ENCODE results near the gene CAB39. TPM values are rescaled to one million over a fixed set of nuclear protein-coding genes. Genes with fewer than 3 reads are reported as not detected.
"Not testable (repeated sequence)": the region's sequence is repeated elsewhere in the genome, so short reads cannot be mapped to it uniquely, and the experiment has no call there.

The CAB39 gene
- polyA plus RNA-seq, 1 donor = 90.3 TPM

DNA sequence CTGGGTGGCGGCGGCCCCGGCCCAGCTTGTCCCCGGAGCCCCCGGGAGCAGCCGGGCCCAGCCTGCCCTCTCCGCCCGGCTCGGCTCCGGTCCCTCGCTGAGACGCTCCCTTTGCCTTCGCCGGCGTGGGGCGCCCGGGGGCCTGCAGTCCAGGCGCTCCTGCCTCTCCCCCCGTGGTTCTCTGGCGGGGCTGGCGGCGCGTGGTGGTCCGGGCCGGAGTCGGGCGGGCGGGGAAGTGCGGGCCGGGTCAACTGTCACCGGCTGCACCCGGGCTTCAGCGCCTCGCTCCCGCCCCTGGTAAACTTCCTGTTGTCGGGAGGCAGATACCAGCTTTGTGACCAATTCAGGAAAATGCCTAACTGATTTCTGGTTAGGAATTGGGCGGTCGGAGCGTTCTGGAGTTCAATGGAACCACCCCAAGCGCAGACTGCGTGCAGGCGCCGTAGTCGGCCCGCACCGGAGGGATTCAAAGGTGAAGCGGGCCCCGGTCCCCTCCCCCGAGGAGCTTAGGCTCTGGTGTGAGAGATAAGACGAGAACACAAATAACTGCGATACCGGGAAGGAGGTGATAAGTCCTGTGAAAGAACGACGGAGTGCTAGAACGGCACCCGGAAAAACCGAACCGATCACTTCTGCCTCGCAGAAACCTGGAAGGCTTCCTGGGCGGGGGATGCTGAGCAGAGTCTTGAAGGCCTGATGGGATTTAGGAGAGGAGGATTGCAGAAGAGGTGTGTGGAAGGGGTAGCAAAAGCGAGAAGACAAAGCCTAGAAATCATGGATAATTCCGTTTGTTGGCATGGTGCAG, 891 bp downstream of the CAB39 start:
- no peak for DNase-seq

DNA sequence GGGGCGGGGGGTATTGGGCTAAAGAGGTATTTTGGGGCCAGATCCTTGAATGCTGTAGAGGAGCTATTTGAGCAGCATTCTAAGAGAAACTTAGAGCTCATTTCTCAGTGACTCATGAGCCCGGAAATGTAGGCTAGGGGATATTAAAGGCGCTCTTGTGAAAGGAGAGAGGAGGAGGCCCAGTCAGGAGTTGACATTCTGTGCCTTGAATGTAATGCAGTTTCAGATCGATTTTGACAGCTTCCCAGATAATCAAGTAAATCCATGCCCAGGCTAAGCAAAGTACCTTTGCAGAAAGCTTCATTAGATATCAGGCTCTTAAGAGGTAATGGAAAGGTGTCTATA, 1.5 kb downstream of the CAB39 start:
- DNase-seq = no peak

DNA sequence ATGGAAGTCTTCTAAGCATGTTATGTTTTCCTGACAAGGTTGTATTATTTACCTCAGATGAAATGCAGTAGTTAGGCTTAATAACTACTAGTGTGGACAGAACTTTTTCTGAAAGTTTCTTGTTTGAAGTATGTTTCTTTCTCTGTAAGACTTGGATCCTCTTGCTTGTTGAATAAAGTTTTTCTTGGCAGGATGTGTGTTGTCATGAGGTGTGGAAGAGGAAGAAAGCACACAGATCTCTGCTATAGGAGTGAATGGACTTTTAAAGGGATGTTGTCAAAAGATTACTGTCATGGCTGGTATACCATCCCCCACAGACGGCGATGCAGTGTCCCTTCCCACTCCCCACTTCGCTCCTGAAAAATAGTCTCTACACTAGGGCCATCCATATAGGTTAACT, 2.6 kb downstream of the CAB39 start:
- no peak for DNase-seq

DNA sequence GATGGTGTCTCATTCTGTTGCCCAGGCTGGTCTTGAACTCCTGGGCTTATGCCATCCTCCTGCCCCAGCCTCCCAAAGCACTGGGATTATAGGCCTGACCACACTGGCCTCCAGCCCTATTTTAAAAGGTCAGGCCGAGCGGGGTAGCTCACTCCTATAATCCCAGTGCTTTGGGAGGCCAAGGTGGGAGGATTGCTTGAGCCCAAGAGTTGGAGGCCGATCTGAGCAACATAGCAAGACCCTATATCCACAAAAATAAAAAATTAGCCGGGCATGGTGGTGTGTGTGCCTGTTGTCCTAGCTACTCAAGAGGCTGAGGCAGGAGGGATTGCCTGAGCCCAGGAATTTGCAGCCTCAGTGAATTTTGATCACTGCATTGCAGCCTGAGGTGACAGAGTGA, 3.9 kb downstream of the CAB39 start:
- DNase-seq = no peak

DNA sequence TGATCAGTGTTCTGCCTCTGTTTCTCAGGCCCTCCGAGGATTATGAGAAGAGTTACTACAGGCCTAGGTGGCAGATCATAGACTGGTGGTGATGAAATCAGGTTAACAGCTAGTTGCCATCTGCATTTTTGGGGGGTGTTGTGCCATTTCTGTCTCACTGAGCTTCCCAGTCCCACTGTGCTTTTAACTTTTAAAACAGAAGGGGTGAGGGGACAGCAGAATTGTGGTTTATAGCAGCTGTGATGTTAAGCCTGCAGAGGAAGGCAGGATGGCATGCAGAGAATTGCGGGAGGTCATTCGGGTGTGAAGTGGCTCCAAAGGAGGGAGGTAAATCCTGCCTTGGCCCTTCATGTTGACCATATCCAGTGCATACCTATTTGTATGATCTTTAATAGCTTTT, 5.0 kb downstream of the CAB39 start:
- no peak for DNase-seq

DNA sequence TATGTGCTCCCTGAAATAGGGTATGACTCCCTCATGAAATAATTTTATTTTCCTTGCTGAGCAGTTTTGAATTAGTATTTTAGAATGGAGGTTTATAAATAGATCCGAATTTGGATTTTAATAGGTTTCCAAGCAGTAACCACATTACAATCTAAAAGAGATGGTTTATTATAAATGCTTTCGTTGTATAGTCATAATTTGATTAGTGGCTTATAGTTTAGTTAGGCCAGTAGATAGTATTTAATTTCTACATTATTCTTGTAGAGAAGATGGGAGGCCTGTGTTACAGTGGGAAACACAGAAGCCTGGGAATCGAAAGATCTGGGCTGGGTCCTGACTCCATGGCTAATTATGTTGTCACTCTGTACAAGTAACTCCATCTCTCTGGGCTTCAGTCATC, 6.7 kb downstream of the CAB39 start:
- DNase-seq = no peak

DNA sequence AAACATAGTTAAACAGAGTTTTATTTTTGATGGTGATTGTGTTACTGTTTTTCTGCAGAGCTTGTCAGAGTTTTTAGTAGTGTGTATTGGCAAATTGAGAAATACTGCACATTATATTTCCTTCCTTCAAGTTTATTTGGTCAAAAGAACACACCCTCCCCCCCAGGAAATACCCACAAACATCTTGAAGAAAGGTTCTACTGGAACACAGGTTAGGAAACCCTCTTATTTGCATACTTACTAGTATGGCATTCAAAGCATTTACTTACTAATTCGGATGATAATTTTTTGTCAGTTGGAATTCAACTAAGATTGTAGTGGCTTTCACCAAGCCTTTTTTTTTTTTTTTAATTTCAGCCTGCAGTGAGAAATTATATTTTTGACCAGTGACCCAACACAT, 9.1 kb downstream of the CAB39 start:
- DNase-seq = no peak

DNA sequence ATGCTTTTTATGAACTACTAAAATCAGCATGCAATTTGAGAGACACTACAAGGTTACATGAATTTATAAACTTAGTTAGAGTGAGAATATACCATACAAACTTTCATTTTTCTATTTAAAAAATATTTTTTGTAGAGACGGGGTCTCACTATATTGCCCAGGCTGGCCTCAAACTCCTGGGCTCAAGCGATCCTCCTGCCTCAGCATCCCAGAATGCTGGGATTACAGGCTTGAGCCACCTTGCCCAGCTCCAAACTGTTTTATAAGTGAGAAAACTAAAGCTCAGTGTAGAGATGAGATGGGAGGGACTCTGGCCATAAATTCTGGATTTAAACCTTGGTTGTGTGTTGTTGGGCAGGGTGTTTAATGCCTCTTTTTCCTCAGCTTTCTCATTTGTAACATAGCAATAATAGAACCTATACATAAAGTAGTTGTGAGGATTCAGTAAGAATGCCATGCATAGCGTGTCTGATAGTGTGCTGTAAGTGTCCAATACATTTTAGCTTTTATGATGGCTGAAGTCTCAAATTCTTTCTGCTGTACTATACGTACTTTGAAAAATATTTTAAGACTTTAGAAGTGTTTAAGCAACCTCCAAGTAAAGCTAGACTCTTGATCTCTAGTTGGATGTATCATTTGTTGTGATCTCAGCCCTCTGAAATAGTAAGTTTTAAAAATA, 9.7 kb downstream of the CAB39 start:
- no peak for DNase-seq

DNA sequence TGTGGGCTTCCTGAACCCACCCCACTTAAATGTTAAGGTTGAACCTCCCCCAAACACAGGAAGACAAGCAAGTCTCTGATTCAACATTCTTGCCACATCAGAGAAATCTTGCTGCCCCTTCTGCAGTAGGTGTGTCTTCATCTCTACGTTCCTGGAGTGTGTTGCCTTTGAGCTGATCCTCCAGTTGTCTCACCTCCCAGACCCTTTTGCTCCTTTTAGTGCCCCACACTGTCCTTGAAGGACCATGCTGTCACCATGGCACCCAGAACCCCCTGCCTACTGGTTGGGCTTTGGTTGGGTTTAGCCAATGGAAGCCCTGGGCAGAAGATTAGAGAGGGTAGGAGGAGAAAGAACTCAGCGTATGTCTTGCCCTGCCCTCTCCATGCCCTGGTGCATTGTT, 10.7 kb downstream of the CAB39 start:
- DNase-seq = no peak

DNA sequence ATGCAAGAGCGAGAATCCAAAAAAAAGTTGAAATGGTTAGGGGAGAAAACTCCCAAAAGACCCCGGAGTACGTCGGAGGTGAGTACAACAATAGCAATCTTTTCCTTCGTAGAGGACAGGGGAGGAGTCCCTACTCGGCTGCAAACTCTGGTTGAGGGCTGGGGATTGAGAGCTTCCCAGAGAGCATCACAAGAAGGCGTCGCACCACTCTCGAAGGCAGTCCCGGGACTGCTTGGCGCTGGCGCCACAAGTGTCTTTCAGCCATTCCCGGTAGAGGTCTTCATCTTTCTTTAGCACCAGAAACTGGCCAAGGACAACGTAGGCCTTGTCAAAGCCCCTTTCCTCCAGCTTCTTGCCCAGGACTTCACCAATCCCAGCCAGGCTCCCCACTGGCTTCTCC, 12.3 kb downstream of the CAB39 start:
- DNase-seq = not testable (repeated sequence)

DNA sequence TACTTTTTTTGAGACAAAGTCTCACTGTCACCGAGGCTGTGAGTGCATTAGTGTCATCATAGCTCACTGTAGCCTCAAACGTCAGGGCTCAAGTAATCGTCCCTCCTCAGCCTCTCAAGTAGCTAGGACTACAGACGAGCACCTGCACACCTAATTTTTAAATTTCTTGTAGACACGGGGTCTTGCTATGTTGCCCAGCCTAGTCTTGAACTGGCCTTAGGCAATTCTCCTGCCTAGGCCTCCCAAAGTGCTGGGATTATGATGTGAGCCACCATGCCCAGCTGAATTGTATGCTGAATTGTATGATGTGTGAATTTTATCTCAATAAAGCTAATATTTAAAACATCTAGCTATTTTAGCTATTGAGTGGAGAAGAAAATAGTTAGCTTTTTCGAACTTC, 18.9 kb downstream of the CAB39 start:
- no peak for DNase-seq

DNA sequence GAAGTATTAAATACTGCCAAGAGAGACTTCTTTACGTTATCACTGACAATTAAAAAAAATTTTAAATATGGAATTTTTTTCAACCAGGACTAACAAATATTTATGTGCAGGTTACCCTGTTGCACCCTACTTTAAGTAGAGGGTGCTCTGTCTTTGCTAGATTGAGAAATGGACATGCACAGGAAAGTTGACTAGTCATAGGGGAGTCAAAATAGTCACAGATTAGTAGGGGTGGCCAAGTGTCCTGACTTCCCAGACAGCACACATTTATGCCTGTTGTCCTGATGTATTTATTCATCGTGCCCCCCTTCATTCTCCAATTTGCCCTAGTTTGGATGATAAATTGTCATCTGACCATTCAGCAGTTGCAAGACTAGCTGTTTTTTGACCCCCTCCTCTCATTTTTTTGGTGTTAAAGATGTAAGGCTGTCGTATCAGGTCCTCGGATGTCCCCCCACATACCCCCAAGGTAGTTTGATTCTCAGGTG, 20.3 kb downstream of the CAB39 start:
- DNase-seq = no peak

DNA sequence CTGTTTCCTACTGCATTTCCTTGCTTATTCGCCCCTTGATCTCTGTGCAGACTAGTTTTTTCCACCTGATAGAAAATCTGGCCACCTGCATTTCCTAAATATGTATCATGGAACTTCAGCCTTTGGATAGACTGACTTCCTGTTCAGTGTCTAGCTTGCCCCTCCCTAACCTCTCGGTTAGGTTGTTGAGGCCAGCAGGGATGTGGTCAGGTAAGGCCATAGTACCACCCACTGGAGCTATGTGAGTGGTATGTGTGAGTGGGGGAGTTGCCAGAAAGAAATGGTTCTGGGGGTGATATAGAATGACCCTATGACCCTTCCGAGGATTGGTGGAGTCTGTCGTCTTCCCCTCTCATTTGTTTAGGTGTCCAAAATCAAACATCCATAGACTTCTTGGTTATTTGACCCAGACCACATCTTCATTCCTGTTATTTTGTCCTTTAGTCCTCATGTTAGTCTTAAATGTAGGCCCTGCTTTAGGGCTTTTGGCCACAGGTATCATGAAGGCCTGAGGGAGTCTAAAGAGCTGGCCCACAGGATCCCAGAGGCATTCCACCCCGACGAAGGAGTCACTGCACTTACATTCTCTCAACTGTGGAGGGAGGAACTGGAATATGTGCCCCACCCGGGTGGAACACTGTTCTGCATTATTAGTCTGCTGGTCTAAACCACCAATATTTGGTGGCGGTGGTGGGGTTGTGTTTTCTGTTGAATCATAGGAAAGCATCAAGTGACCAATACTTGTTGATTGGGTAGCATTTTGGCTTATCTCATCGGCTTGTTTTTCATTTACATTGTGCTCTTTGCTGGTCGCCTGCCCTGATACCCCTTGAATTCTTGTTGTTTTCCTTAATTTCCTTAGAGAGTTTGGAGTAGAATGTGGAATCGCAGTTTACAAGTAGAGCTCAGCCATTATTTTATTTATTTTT, 21.9 kb downstream of the CAB39 start:
- DNase-seq = no peak

DNA sequence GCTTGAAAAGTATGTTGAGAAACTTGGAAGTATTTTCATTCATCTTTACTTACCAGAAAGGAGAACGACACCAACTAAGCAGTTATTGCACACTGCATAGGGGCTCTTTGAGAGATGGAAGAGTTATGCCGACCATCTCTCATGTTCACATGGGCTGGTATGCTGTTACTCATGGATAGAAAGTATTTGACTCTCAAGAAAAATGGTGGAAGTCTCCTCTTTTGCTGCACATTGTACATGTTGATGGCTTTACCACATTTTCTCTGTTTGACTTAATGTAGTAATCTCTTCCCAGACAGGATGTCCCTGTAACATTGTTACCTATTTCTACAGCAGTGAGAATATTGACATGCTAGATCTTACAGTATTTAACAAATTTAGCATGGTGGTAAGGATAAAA, 23.2 kb downstream of the CAB39 start:
- DNase-seq = no peak

DNA sequence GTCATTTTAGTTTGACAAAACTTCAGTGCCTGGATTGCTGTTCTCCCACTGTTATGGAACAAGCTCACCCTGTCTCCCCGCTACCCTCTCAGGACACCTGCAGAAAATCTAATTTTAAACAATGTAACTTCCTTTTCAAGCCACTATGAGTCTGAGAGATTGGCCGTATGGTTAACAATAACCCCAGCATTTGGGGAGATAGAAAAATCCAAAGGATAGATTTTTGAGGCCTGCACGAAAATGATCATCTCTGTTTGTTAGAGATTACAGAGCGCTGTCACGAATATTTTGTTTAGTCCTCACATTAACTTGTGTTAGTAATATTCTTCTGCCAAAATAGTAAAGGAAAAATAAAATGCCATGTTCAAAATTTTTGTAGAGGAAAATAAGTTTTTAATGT, 24.7 kb downstream of the CAB39 start:
- DNase-seq = no peak

DNA sequence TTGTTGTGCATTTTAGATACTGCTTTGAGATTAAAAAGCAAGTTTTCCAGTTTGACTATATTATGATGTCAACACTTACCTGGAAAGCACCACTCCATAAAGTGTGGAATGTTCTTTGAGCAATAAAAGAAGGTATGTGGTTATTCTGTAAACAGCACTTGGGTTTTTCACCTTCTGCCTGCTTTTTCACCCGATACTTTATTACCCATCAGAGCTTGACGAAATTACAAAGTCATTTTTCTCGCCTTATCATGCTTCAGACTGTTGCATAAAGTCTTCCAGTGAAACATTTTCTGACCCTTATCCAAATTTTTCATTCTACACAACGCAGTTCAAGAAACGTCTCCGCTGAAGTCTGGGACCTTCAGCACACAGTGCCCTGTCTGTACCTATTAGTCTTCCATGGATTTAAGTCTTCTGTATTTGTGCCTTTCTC, 25.2 kb downstream of the CAB39 start:
- no peak for DNase-seq

DNA sequence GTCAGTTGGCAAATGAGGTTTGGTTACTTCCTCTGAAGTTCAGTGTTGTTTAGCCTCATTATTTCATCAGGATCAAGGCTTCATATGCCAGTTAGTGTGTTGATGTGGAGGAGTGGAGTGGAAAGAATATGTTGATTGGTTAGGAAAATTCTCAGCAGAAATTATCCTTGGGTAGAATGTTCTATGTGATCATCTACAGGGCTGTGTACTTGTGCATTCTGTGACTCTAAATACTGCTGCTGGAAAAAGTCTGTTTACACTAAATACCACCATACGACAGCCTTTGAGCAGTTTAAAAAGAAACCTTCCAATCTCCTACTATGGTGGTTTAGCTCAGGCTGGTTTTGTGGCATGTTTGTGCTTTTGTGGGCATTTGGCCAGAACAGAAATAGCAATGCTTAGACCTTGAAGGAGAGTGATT, 25.8 kb downstream of the CAB39 start:
- no peak for DNase-seq

DNA sequence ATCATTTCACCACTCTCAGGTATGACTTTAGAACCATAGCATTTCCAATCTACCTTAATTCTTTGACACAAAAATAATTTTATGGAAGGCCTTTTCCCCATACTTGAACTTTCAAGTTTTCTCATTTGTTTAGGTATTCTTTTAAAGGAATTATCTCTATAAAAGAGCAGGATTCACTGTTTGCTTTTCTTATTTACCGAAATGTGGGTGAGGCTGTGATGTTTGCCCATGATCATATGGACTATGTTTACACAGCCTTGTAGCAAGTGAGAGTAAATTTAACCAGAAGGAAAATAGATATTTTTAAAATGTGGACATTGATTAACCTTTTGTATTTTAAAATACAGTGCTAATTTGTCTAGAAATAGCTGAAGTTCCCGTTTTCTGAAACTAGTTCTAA, 26.3 kb downstream of the CAB39 start:
- DNase-seq = no peak

DNA sequence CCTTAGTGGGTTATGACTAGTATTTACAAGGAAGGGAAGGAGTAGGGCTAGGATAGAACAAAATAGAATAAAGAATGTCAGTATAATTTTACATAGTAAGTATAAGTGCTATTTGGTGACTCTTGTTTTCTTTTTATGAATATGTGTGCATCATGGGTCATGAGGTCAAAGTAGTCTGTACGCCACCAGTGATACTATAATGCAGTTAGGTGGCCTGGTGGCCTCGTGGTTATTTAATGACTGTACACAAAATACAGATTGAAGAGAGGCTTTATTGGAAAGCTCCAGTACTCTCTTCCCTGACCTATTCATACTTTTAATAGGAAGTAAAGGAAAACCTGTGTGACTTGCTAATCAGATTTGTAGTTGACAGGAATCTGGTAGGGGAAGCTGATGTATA, 27.3 kb downstream of the CAB39 start:
- DNase-seq = no peak

DNA sequence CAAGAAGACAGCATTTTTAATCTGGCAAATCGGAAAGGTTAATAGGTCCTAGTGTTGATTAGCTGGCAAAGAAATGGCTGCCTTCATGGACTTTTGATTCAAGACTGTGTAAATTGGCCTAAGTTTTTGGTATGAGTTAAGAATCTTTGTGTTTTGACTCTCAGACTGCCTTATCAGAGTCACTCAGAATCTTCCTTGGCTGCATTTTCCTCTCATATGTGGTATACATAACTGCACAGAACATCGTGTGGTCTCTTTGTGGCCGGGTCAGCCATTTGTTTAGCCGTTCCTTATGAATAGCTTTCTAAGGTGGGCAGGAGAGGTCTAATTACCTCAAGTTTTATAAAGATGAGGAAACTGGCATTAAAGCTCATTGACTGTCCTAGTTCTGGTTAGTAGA, 30.1 kb downstream of the CAB39 start:
- no peak for DNase-seq

DNA sequence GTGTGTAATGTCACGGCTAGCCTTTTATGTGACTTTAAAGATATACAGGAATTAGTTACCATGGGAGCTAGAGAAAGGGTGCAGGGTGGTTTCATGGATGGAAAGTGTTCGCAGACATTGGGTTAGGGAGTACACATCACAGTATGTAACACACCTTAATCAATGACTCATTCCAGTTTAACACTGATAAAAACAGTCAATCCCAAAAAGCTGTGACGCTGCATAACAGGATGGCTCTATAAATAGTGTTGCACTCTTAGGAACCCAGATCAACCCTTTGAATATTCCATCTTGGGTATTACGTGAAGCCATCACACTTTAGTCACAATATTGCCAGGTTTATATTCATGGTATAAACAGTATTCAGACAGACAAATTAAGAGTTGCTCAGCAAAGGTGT, 33.6 kb downstream of the CAB39 start:
- DNase-seq = no peak

DNA sequence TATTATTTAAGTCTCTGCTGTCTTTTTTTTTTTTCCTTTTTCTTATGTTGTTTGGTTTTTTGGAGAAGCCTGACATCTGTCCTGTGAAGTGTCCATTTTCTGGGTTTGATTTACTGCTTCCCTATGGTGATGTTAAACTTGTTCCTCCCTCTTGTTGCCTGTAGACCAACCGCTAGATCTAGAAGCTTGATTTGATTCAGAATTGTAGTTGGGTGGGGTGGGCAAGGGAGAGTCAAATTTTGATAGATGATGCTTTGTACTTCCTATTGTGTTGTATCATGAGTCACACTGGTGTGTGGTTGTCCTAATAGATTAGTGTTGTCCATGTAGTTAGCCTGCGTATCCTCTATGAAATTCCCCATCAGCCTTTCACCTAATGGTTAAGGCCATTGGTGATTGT, 35.4 kb downstream of the CAB39 start:
- DNase-seq = no peak

DNA sequence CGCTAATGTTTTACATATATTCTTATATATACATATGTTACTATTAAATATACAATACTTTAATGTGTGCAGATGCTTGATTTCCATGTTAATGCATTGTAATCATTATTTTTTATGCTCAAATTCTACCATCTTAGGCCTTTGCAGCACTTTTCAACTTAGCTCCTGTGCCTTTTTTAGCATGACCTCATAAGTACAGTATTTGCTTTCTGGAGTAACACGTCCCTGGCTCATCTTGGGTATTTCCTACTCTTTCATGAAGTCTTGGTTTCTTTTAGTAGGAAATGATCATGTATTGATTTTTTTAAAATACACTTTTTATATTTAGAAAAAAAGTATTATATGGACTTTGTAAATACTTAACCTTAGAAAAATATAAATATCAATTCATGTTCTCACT, 36.5 kb downstream of the CAB39 start:
- DNase-seq = no peak
